B cell (primary cell): ENCODE measurements around the gene SLC7A1. TPM values are rescaled to one million over a fixed set of nuclear protein-coding genes. Genes with fewer than 3 reads are reported as not detected.

ENCODE experiments used
- ATAC-seq: fragments of 200-7000 bp; cut with Tn5 transposase; one replicate; pipeline ENCODE4 v1.10.0; 2021; ENCODE audit warnings: low read depth, mild to moderate bottlenecking, moderate number of reproducible peaks, moderate library complexity
- CTCF ChIA-PET: fragments of 350-600 bp; sonication (Branson Sonifier 250); formaldehyde crosslinking; loops from one replicate; lab custom pipeline; 2021; ENCODE audit warnings: antibody characterized with exemption, inconsistent platforms; lab: Charles Lee
- POLR2A ChIA-PET: fragments of 350-600 bp; sonication (Branson Sonifier 250); formaldehyde crosslinking; loops from one replicate; lab custom pipeline; 2021; ENCODE audit warnings: antibody characterized with exemption; lab: Charles Lee
- DNase-seq: peaks from one replicate; pipeline ENCODE4 v3.0.0; 2013
- H2AFZ ChIP-seq: 2 replicates; pipeline ENCODE4 v1.6.1; 2012; ENCODE audit warnings: mild to moderate bottlenecking, low read depth, low read length; ENCODE audit not compliant: insufficient read depth, poor library complexity, severe bottlenecking
- H3K27ac ChIP-seq, 2 donors: 1 replicate in 1 of 2; 2 replicates in 1 of 2; pipeline ENCODE4 v1.5.1; 2012 to 2013; ENCODE audit warnings: low read length in 2 of 2, mild to moderate bottlenecking in 2 of 2, moderate library complexity in 1 of 2
- H3K27me3 ChIP-seq, 4 experiments: fragments of 200-600 bp in 1 of 4; sonication (generic) in 1 of 4; replicated peaks in 1 of 4; 1 replicate in 2 of 4; 2 replicates in 2 of 4; pipeline versions ENCODE4 v1.6.1 to v1.7.0; 2013 to 2016; ENCODE audit warnings: low read length in 3 of 4, mild to moderate bottlenecking in 2 of 4, mixed read lengths in 1 of 4, moderate library complexity in 1 of 4; ENCODE audit not compliant: insufficient read depth in 4 of 4, control insufficient read depth in 3 of 4; ENCODE audit errors: control extremely low read depth in 1 of 4
- H3K36me3 ChIP-seq, 2 experiments: replicated peaks in 1 of 2; 1 replicate in 1 of 2; 2 replicates in 1 of 2; pipeline versions ENCODE4 v1.6.1 to v1.7.1; 2013; ENCODE audit warnings: low read length in 1 of 2; ENCODE audit not compliant: insufficient read depth in 2 of 2, control insufficient read depth in 1 of 2; ENCODE audit errors: control extremely low read depth in 1 of 2, extremely low read depth in 1 of 2
- H3K4me1 ChIP-seq, 2 donors: fragments of 200-600 bp in 1 of 2; sonication (generic) in 1 of 2; 1 replicate in 1 of 2; 2 replicates in 1 of 2; pipeline versions ENCODE4 v1.5.1 to v1.6.1; 2013 to 2017; ENCODE audit warnings: low read length in 2 of 2; ENCODE audit not compliant: control insufficient read depth in 2 of 2, insufficient read depth in 2 of 2
- H3K4me2 ChIP-seq: replicated peaks from 2 replicates; pipeline ENCODE3; 2012; ENCODE audit warnings: mild to moderate bottlenecking, low read depth, low read length; ENCODE audit not compliant: poor library complexity, severe bottlenecking
- H3K4me3 ChIP-seq, 5 experiments: fragments of 200-600 bp in 1 of 5; sonication (generic) in 1 of 5; 1 replicate in 3 of 5; 2 replicates in 2 of 5; pipeline versions ENCODE4 v1.5.1 to v1.7.0; 2011 to 2016; ENCODE audit warnings: low read length in 4 of 5, mild to moderate bottlenecking in 4 of 5, low read depth in 2 of 5, control low read depth in 1 of 5, moderate library complexity in 1 of 5; ENCODE audit not compliant: insufficient read depth in 1 of 5; ENCODE audit errors: control extremely low read depth in 1 of 5, extremely low read depth in 1 of 5
- H3K79me2 ChIP-seq: fragments of 200-600 bp; sonication (generic); one replicate; pipeline ENCODE4 v1.6.0; 2016; ENCODE audit warnings: low read length; ENCODE audit not compliant: control insufficient read depth, insufficient read depth
- H3K9ac ChIP-seq: fragments of 200-600 bp; sonication (generic); 2 replicates; pipeline ENCODE4 v1.6.1; 2017; ENCODE audit warnings: mild to moderate bottlenecking, low read length, moderate library complexity
- H3K9me3 ChIP-seq, 3 donors: one replicate each; pipeline versions ENCODE4 v1.6.1 to v1.7.1; 2013; ENCODE audit warnings: low read length in 2 of 3; ENCODE audit not compliant: control insufficient read depth in 2 of 3, insufficient read depth in 1 of 3; ENCODE audit errors: control extremely low read depth in 1 of 3
- H4K20me1 ChIP-seq: 2 replicates; pipeline ENCODE4 v1.6.0; 2012; ENCODE audit warnings: mild to moderate bottlenecking, low read length; ENCODE audit not compliant: insufficient read depth, control insufficient read depth, poor library complexity, severe bottlenecking
- H3K27ac Mint-ChIP-seq: one replicate; pipeline ENCODE4 v1.8.0; 2021; ENCODE audit warnings: mixed read lengths
- H3K27me3 Mint-ChIP-seq: one replicate; pipeline ENCODE4 v1.8.0; 2021; ENCODE audit warnings: mixed read lengths
- H3K4me1 Mint-ChIP-seq: one replicate; pipeline ENCODE4 v1.8.0; 2021; ENCODE audit warnings: mixed read lengths
- H3K4me3 Mint-ChIP-seq: one replicate; pipeline ENCODE4 v1.8.0; 2021; ENCODE audit warnings: mixed read lengths
- H3K9me3 Mint-ChIP-seq: one replicate; pipeline ENCODE4 v1.8.0; 2022; ENCODE audit warnings: mixed read lengths; ENCODE audit not compliant: insufficient read depth
- EZH2 ChIP-seq: IDR thresholded peaks from 2 replicates; pipeline ENCODE4 v1.6.1; 2012; ENCODE audit warnings: borderline replicate concordance, low read depth, mild to moderate bottlenecking, moderate library complexity, low read length; ENCODE audit not compliant: insufficient read depth, poor library complexity, severe bottlenecking
- WGBS: methylation state at CpG from one replicate; pipeline ENCODE4 v1.1.5; 2013; ENCODE audit warnings: missing lambda C conversion rate; ENCODE audit not compliant: insufficient coverage; 5-methylcytosine and 5-hydroxymethylcytosine counted together
- intact Hi-C: fragments of 100-400 bp; cut with micrococcal nuclease; formaldehyde crosslinking; loops from one replicate; pipeline ENCODE4 v1.10.0; 2022
- polyA plus RNA-seq: library from polyadenylated mRNA; depleted of rRNA; stranded (reverse); fragments of >200 nt; gene quantifications from 2 replicates; pipeline ENCODE4 v1.2.3, GENCODE V29; 2012
- total RNA-seq, 2 donors: library from RNA; stranded (reverse); fragments of 120-200 nt in 1 of 2; gene quantifications; 1 replicate in 1 of 2; 2 replicates in 1 of 2; pipeline versions ENCODE4 v1.2.3 to v1.2.4, GENCODE V29; 2013 to 2022
- TF ChIP-seq, protein P1 (sequence below): fragments of 200-600 bp; IDR thresholded peaks from one replicate; pipeline ENCODE4 v1.8.0; 2022; ENCODE audit warnings: antibody characterized with exemption, mild to moderate bottlenecking

Gene SLC7A1
- total and polyA plus RNA-seq, 2 donors (not counting 1 experiment from before 2014, with no cell fraction given): 3.3 to 23.1 TPM

DNA sequence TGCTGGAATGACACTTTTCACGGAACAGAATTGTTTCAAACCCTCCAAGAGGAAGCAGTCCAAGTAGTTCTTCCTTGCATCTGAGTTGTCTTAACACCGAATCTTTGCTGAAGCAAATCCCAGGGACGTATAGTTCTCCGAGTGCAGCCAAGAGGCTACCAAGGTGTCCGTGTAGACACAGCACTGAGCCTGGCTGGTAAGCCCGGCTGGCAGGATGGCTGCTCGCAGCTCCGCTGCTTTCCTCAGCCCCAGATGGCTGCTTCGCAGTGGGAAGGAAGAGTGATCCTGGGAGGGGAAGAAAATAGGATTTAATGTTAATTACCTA is 105.0 kb downstream of the SLC7A1 start:
- H3K9ac ChIP-seq: no peak overlapping the region
- no peaks in the 10 kb centered on the region for H3K79me2 ChIP-seq
- POLR2A ChIA-PET: no interaction called here
- H3K4me3 ChIP-seq: no peak overlapping the region
- no peak overlapping the region for H3K27ac ChIP-seq
- intact Hi-C loops: loop anchor here (10.0 kb wide), 1 partner anchor 1244 kb away; the partner anchor contains the start of gene ALOX5AP
- peaks cover 17 to 19% of the 10 kb centered on the region in 2 donors for H3K4me1 ChIP-seq
- no peaks in the 10 kb centered on the region for H3K36me3 ChIP-seq
- TF ChIP-seq, protein P1, sequence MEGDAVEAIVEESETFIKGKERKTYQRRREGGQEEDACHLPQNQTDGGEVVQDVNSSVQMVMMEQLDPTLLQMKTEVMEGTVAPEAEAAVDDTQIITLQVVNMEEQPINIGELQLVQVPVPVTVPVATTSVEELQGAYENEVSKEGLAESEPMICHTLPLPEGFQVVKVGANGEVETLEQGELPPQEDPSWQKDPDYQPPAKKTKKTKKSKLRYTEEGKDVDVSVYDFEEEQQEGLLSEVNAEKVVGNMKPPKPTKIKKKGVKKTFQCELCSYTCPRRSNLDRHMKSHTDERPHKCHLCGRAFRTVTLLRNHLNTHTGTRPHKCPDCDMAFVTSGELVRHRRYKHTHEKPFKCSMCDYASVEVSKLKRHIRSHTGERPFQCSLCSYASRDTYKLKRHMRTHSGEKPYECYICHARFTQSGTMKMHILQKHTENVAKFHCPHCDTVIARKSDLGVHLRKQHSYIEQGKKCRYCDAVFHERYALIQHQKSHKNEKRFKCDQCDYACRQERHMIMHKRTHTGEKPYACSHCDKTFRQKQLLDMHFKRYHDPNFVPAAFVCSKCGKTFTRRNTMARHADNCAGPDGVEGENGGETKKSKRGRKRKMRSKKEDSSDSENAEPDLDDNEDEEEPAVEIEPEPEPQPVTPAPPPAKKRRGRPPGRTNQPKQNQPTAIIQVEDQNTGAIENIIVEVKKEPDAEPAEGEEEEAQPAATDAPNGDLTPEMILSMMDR: no peak
- TF ChIP-seq EZH2: no peak
- ATAC-seq (no peak), DNase-seq (no peak)
- no peak overlapping the region for H3K27ac Mint-ChIP-seq
- H4K20me1 ChIP-seq: no peaks in the 10 kb centered on the region
- peaks cover 14% of the 10 kb centered on the region for H3K27me3 Mint-ChIP-seq
- no peaks in the 10 kb centered on the region for H3K9me3 Mint-ChIP-seq
- no peak overlapping the region for H2AFZ ChIP-seq
- no peak overlapping the region for H3K4me3 Mint-ChIP-seq
- H3K9me3 ChIP-seq: no peaks in the 10 kb centered on the region
- H3K4me2 ChIP-seq: no peak overlapping the region
- peaks cover 0 to 7% (median 1%) of the 10 kb centered on the region in 4 experiments for H3K27me3 ChIP-seq
- 96% methylated on average over 9 of the region's 9 CpGs for WGBS
- CTCF ChIA-PET: interaction anchor here (0.5 to 2.1 kb wide), 3 partner anchors 17 to 1355 kb away, joined by 3 to 6 read pairs (median 4); no protein-coding TSS in a partner anchor
- H3K4me1 Mint-ChIP-seq: peaks cover 18% of the 10 kb centered on the region

DNA sequence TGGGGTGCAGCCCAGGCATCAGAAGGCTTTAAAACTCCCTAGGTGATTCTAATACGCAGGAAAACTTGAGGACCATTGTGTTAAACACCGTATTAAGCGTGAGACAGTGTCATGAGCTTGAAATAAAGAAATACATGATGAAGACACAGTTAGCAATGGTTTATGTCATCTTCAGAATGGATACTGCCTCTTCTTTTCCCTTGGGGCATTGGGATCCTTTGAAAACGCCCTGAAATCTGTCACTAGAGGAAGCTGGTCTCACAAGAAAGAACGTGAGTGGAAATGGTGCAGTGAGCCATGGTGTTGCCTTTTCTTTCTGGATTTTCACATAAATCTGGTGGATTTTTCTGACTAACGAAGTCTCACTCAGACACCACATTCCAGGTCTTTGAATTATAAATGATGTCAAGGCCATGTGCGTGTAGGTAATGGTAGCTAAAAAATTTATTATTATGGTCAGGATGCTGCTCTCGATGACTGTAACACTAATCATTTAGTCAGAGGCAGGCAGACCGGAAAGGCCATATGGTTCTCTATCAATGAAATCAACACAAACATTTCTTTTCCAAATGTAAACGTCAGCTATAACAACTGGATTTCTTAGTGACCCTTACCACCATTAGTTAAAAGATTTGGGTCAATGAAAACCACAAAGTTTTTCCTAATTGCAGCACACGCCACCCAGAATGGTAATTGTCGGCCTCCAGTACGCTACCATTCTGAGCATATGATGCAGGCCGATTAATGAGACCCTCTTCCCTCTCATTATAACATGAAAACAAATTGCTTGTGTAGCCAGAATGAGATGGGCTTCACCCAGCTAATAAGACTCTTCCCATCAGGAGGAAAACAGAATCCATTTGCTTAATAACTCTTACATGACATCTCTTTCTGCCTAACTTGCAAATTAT is 105.6 kb downstream of the SLC7A1 start:
- intact Hi-C loops: loop anchor here (10.0 kb wide), 1 partner anchor 1245 kb away; the partner anchor contains the start of gene ALOX5AP
- Histone ChIP-seq H3K27ac (no peak overlapping the region), H3K4me1 (peaks cover 11 to 13% of the 10 kb centered on the region in 2 donors), H2AFZ (no peak overlapping the region), H3K27me3 (peaks cover 0 to 7% (median 1%) of the 10 kb centered on the region in 4 experiments), H3K9ac (no peak overlapping the region), H3K4me2 (no peak overlapping the region), H3K4me3 (no peak overlapping the region), H4K20me1 (no peaks in the 10 kb centered on the region), H3K36me3 (no peaks in the 10 kb centered on the region), H3K79me2 (no peaks in the 10 kb centered on the region), H3K9me3 (no peaks in the 10 kb centered on the region)
- no peak overlapping the region for H3K27ac Mint-ChIP-seq
- ATAC-seq (no peak), DNase-seq (no peak)
- H3K9me3 Mint-ChIP-seq: no peaks in the 10 kb centered on the region
- CTCF ChIA-PET: interaction anchor here (0.5 to 2.1 kb wide), 4 partner anchors 17 to 1354 kb away, joined by 3 to 6 read pairs (median 4); no protein-coding TSS in a partner anchor
- POLR2A ChIA-PET: no interaction called here
- TF ChIP-seq, protein P1: no peak
- no peak for TF ChIP-seq EZH2
- H3K4me3 Mint-ChIP-seq: no peak overlapping the region
- WGBS: 93% methylated on average over 3 of the region's 14 CpGs
- peaks cover 14% of the 10 kb centered on the region for H3K27me3 Mint-ChIP-seq
- peaks cover 13% of the 10 kb centered on the region for H3K4me1 Mint-ChIP-seq
